Mammary epithelial cell (primary cell): Measurements from ENCODE around the gene CRIP1.

Source experiments
- EZH2 ChIP-seq: IDR thresholded peaks from 2 replicates; pipeline ENCODE4 v1.6.1; 2012; ENCODE audit warnings: low read length, inconsistent platforms, borderline replicate concordance
- TF ChIP-seq, protein P1 (sequence below), 2 donors: IDR thresholded peaks in 1 of 2; conservative IDR thresholded peaks in 1 of 2; 2 replicates each; pipeline ENCODE4 v1.5.1; 2011 to 2012; ENCODE audit warnings: inconsistent platforms in 2 of 2, low read length in 2 of 2, mild to moderate bottlenecking in 2 of 2, control low read depth in 1 of 2, low read depth in 1 of 2; ENCODE audit not compliant: insufficient read depth in 1 of 2; ENCODE audit errors: extremely low read depth in 1 of 2

GRCh38 chr14:105444859-105445258 lies 41.8 kb upstream of the CRIP1 start:
- TF ChIP-seq, protein P1, sequence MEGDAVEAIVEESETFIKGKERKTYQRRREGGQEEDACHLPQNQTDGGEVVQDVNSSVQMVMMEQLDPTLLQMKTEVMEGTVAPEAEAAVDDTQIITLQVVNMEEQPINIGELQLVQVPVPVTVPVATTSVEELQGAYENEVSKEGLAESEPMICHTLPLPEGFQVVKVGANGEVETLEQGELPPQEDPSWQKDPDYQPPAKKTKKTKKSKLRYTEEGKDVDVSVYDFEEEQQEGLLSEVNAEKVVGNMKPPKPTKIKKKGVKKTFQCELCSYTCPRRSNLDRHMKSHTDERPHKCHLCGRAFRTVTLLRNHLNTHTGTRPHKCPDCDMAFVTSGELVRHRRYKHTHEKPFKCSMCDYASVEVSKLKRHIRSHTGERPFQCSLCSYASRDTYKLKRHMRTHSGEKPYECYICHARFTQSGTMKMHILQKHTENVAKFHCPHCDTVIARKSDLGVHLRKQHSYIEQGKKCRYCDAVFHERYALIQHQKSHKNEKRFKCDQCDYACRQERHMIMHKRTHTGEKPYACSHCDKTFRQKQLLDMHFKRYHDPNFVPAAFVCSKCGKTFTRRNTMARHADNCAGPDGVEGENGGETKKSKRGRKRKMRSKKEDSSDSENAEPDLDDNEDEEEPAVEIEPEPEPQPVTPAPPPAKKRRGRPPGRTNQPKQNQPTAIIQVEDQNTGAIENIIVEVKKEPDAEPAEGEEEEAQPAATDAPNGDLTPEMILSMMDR (conservative IDR thresholded peaks at IDR 0.05 in 1 of 2, IDR thresholded peaks at IDR 0.05 in 1 of 2; ENCODE audit: extremely low read depth in 1 of 2, insufficient read depth in 1 of 2, low read depth in 1 of 2, low read length in 2 of 2): no peak
- no peak for TF ChIP-seq EZH2
